ENCODE data around the gene RHBG. TPM values are rescaled to one million over a fixed set of nuclear protein-coding genes. Genes with fewer than 3 reads are reported as not detected.
A peak's percentile ranks its signal among the peaks of the same experiment; 100 is the strongest.

RHBG gene
- total and polyA plus RNA-seq, 2 experiments from 2014 or later, result 3.3 to 11.9 TPM

DNA sequence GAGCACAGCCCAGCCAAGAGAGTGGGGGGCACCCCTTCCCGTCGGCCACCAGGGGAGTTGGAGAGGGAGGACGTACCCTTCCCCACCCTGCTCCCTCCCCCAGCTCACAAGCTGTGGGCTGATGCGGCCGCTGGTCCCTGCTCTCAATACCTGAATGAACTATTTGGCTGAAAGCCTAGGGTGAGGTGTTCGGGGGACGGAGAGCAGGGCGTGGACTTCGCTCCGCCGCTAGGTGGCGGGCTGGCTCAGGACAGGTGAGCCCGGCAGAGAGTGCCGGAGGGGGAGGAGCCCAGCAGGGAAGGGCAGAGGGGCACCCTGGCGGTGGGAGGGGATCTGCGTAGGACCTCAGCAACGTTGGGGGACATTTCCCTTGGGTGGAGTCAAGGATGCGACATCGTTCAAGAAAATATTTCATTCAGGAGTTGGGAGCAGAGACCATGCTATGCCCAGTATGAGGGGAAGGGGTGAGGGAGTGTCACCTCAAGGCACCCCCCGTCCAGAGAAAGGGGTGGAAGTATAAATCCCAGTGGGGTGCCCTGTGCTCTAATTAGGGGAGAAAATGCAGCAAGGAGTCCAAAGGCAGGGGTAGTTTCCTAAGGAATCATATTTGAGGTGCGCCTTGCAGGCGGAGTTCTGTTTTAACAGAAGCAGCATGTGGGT is 12.0 kb upstream of the RHBG start:
- Histone ChIP-seq H3K9me3 (ENCODE audit: low read depth) (no peaks in the 10 kb centered on the region), H3K4me2 (peak overlapping the region; percentile 71), H3K27me3 (peaks cover 8% of the 10 kb centered on the region), H3K79me2 (no peaks in the 10 kb centered on the region), H3K27ac (no peak overlapping the region), H2AFZ (peak overlapping the region; percentile 31), H4K20me1 (ENCODE audit: insufficient read depth, poor library complexity, severe bottlenecking) (no peaks in the 10 kb centered on the region), H3K4me1 (ENCODE audit: insufficient read depth) (peaks cover 5% of the 10 kb centered on the region), H3K9me2 (replicated peaks; ENCODE audit: insufficient read depth) (no peaks in the 10 kb centered on the region), H3K4me3 (no peak overlapping the region), H3K36me3 (replicated peaks; ENCODE audit: insufficient read depth, low read depth) (no peaks in the 10 kb centered on the region)
- 8% methylated on average over 22 of the region's 22 CpGs for WGBS (ENCODE audit: low lambda C conversion rate, missing lambda C conversion rate)
- TF ChIP-seq EZH2phosphoT487 (IDR thresholded peaks at IDR 0.05; ENCODE audit: low read depth, severe bottlenecking, unreplicated experiment), result no peak
- TF ChIP-seq, protein P1, sequence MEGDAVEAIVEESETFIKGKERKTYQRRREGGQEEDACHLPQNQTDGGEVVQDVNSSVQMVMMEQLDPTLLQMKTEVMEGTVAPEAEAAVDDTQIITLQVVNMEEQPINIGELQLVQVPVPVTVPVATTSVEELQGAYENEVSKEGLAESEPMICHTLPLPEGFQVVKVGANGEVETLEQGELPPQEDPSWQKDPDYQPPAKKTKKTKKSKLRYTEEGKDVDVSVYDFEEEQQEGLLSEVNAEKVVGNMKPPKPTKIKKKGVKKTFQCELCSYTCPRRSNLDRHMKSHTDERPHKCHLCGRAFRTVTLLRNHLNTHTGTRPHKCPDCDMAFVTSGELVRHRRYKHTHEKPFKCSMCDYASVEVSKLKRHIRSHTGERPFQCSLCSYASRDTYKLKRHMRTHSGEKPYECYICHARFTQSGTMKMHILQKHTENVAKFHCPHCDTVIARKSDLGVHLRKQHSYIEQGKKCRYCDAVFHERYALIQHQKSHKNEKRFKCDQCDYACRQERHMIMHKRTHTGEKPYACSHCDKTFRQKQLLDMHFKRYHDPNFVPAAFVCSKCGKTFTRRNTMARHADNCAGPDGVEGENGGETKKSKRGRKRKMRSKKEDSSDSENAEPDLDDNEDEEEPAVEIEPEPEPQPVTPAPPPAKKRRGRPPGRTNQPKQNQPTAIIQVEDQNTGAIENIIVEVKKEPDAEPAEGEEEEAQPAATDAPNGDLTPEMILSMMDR (IDR thresholded peaks at IDR 0.05; ENCODE audit: poor library complexity), result peak; percentile 82
- DNase-seq (ENCODE audit: low spot score), result peak; percentile 87

- Histone ChIP-seq H2AFZ (no peak overlapping the region), H3K36me3 (replicated peaks; ENCODE audit: insufficient read depth, low read depth) (no peaks in the 10 kb centered on the region), H3K9me2 (replicated peaks; ENCODE audit: insufficient read depth) (no peaks in the 10 kb centered on the region), H3K4me3 (no peak overlapping the region), H4K20me1 (ENCODE audit: insufficient read depth, poor library complexity, severe bottlenecking) (no peaks in the 10 kb centered on the region), H3K27me3 (peaks cover 8% of the 10 kb centered on the region), H3K4me1 (ENCODE audit: insufficient read depth) (peaks cover 5% of the 10 kb centered on the region), H3K4me2 (no peak overlapping the region), H3K9me3 (ENCODE audit: low read depth) (no peaks in the 10 kb centered on the region), H3K79me2 (no peaks in the 10 kb centered on the region), H3K27ac (no peak overlapping the region)
- WGBS (ENCODE audit: low lambda C conversion rate, missing lambda C conversion rate), result 93% methylated on average over 2 of the region's 2 CpGs
- TF ChIP-seq EZH2 (IDR thresholded peaks at IDR 0.05; ENCODE audit: borderline replicate concordance) (no peak), EZH2phosphoT487 (IDR thresholded peaks at IDR 0.05; ENCODE audit: low read depth, severe bottlenecking, unreplicated experiment) (no peak)
- TF ChIP-seq, protein P1 (IDR thresholded peaks at IDR 0.05; ENCODE audit: poor library complexity), result no peak
- no peak for DNase-seq (ENCODE audit: low spot score)
Observed at GRCh38 chr1:156357977-156358376, 11.0 kb upstream of the RHBG start.

GRCh38 chr1:156358641-156359040 is 10.4 kb upstream of the RHBG start:
- no peaks in the 10 kb centered on the region for H3K9me3 ChIP-seq (ENCODE audit: low read depth)
- H2AFZ ChIP-seq, result no peak overlapping the region
- H3K36me3 ChIP-seq (replicated peaks; ENCODE audit: insufficient read depth, low read depth), result no peaks in the 10 kb centered on the region
- peaks cover 5% of the 10 kb centered on the region for H3K4me1 ChIP-seq (ENCODE audit: insufficient read depth)
- peaks cover 8% of the 10 kb centered on the region for H3K27me3 ChIP-seq
- no peak overlapping the region for H3K27ac ChIP-seq
- no peak overlapping the region for H3K4me3 ChIP-seq
- H3K79me2 ChIP-seq, result no peaks in the 10 kb centered on the region
- no peaks in the 10 kb centered on the region for H4K20me1 ChIP-seq (ENCODE audit: insufficient read depth, poor library complexity, severe bottlenecking)
- 100% methylated on average over 1 of the region's 1 CpG for WGBS (ENCODE audit: low lambda C conversion rate, missing lambda C conversion rate)
- DNase-seq (ENCODE audit: low spot score), result no peak
- TF ChIP-seq, protein P1 (IDR thresholded peaks at IDR 0.05; ENCODE audit: poor library complexity), result no peak
- TF ChIP-seq EZH2phosphoT487 (IDR thresholded peaks at IDR 0.05; ENCODE audit: low read depth, severe bottlenecking, unreplicated experiment), result no peak
- no peak overlapping the region for H3K4me2 ChIP-seq
- H3K9me2 ChIP-seq (replicated peaks; ENCODE audit: insufficient read depth), result no peaks in the 10 kb centered on the region

Measured in hepatocyte (in vitro differentiated cells).